IMR-90 (cell line): ENCODE results near the gene SUV39H1. TPM values are rescaled to one million over a fixed set of nuclear protein-coding genes. Genes with fewer than 3 reads are reported as not detected.

Source experiments
- ATAC-seq: fragments of 200-7000 bp; cut with Tn5 transposase; 2 replicates; pipeline ENCODE4 v1.9.1; 2020; ENCODE audit warnings: low read depth, mild to moderate bottlenecking, moderate library complexity
- BruUV-seq: library from RNA; stranded (reverse); fragments of 400-500 nt; replicated peaks from 2 replicates; lab custom pipeline; 2021; lab: Mats Ljungman, UMichigan
- CTCF ChIA-PET: fragments of 300-600 bp; formaldehyde crosslinking; extraction: SDS; loops from one replicate; lab custom pipeline; 2021; ENCODE audit warnings: antibody characterized with exemption; lab: Yijun Ruan, JAX
- POLR2A ChIA-PET: fragments of 300-600 bp; sonication (Branson Sonifier 250); formaldehyde crosslinking; loops from one replicate; lab custom pipeline; 2022; ENCODE audit warnings: antibody characterized with exemption; ENCODE audit not compliant: unreplicated experiment; lab: Charles Lee
- DNase-seq: peaks from one replicate; pipeline ENCODE4 v3.0.0; 2013
- H2AFZ ChIP-seq: replicated peaks from 2 replicates; pipeline ENCODE3; 2013; ENCODE audit warnings: low read length, mild to moderate bottlenecking; ENCODE audit not compliant: poor library complexity
- H2AK5ac ChIP-seq: 2 replicates; pipeline ENCODE4 v1.6.1; 2013; ENCODE audit warnings: low read depth, low read length, inconsistent platforms
- H2AK9ac ChIP-seq: replicated peaks from 2 replicates; pipeline ENCODE3; 2013; ENCODE audit warnings: mild to moderate bottlenecking, low read depth, low read length, moderate library complexity; ENCODE audit not compliant: poor library complexity
- H2BK120ac ChIP-seq: 2 replicates; pipeline ENCODE4 v1.6.1; 2013; ENCODE audit warnings: low read depth, low read length, inconsistent platforms
- H2BK15ac ChIP-seq: 3 replicates; pipeline ENCODE4 v1.6.1; 2013; ENCODE audit warnings: low read depth, low read length, inconsistent platforms
- H2BK20ac ChIP-seq: 2 replicates; pipeline ENCODE4 v1.6.1; 2013; ENCODE audit warnings: low read depth, mild to moderate bottlenecking, inconsistent platforms, low read length, moderate library complexity
- H2BK5ac ChIP-seq: 2 replicates; pipeline ENCODE4 v1.6.1; 2013; ENCODE audit warnings: mild to moderate bottlenecking, low read depth, low read length, inconsistent platforms; ENCODE audit not compliant: poor library complexity, severe bottlenecking
- H3K14ac ChIP-seq: replicated peaks from 2 replicates; pipeline ENCODE4 v1.6.1; 2013; ENCODE audit warnings: low read depth, low read length, inconsistent platforms
- H3K18ac ChIP-seq: 2 replicates; pipeline ENCODE4 v1.6.1; 2013; ENCODE audit warnings: low read depth, low read length, control low read depth
- H3K23ac ChIP-seq: 2 replicates; pipeline ENCODE4 v1.6.1; 2013; ENCODE audit warnings: low read depth, low read length, inconsistent platforms
- H3K27ac ChIP-seq: 2 replicates; pipeline ENCODE4 v1.5.1; 2013; ENCODE audit warnings: mild to moderate bottlenecking, control low read depth, low read length; ENCODE audit not compliant: insufficient read depth
- H3K27me3 ChIP-seq: 2 replicates; pipeline ENCODE4 v1.6.1; 2013; ENCODE audit warnings: low read length; ENCODE audit not compliant: control insufficient read depth, insufficient read depth
- H3K36me3 ChIP-seq: 2 replicates; pipeline ENCODE4 v1.6.1; 2013; ENCODE audit warnings: low read length, mixed read lengths; ENCODE audit not compliant: control insufficient read depth, insufficient read depth
- H3K4ac ChIP-seq: 2 replicates; pipeline ENCODE4 v1.6.1; 2013; ENCODE audit warnings: low read depth, low read length, inconsistent platforms
- H3K4me1 ChIP-seq: 2 replicates; pipeline ENCODE4 v1.6.1; 2013; ENCODE audit warnings: low read length, mixed read lengths; ENCODE audit not compliant: control insufficient read depth, insufficient read depth
- H3K4me2 ChIP-seq: 2 replicates; pipeline ENCODE4 v1.6.1; 2013; ENCODE audit warnings: low read depth, mild to moderate bottlenecking, control low read depth, low read length, moderate library complexity
- H3K4me3 ChIP-seq: 2 replicates; pipeline ENCODE4 v1.5.1; 2013; ENCODE audit warnings: low read depth, mild to moderate bottlenecking, control low read depth, low read length, moderate library complexity; ENCODE audit not compliant: insufficient read depth
- H3K56ac ChIP-seq: 2 replicates; pipeline ENCODE4 v1.6.1; 2013; ENCODE audit warnings: low read length, inconsistent platforms; ENCODE audit not compliant: insufficient read depth; ENCODE audit errors: extremely low read depth
- H3K79me1 ChIP-seq, 2 experiments: 2 replicates each; pipeline ENCODE4 v1.6.1; 2013; ENCODE audit warnings: low read length in 2 of 2, inconsistent platforms in 1 of 2, low read depth in 1 of 2
- H3K9ac ChIP-seq: 2 replicates; pipeline ENCODE4 v1.6.1; 2013; ENCODE audit warnings: low read depth, low read length, control low read depth
- H3K9me1 ChIP-seq: 2 replicates; pipeline ENCODE4 v1.6.1; 2013; ENCODE audit warnings: low read length, inconsistent platforms; ENCODE audit not compliant: insufficient read depth
- H3K9me3 ChIP-seq: 2 replicates; pipeline ENCODE4 v1.6.1; 2013; ENCODE audit warnings: low read length; ENCODE audit not compliant: control insufficient read depth, insufficient read depth
- H4K20me1 ChIP-seq: 2 replicates; pipeline ENCODE4 v1.6.1; 2013; ENCODE audit warnings: low read length, inconsistent platforms; ENCODE audit not compliant: insufficient read depth
- H4K5ac ChIP-seq: 2 replicates; pipeline ENCODE4 v1.6.1; 2013; ENCODE audit warnings: mild to moderate bottlenecking, low read depth, low read length, control low read depth
- H4K8ac ChIP-seq, 2 experiments: 2 replicates each; pipeline ENCODE4 v1.6.1; 2013; ENCODE audit warnings: low read depth in 2 of 2, low read length in 2 of 2, control low read depth in 1 of 2, inconsistent platforms in 1 of 2
- H4K91ac ChIP-seq: 2 replicates; pipeline ENCODE4 v1.6.1; 2013; ENCODE audit warnings: low read depth, low read length, inconsistent platforms; ENCODE audit not compliant: insufficient read depth
- CTCF ChIP-seq: conservative IDR thresholded peaks from 2 replicates; pipeline ENCODE4 v1.5.1; 2012; ENCODE audit warnings: mild to moderate bottlenecking, low read depth, low read length, improper control_type of control experiment
- FOS ChIP-seq: fragments of 150-350 bp; IDR thresholded peaks from 2 replicates; pipeline ENCODE4 v1.6.1; 2016; ENCODE audit warnings: low read depth, low read length
- WGBS, 2 experiments: methylation state at CpG; one replicate each; pipeline versions ENCODE4 v1.1.5 to v1.1.7; 2013; ENCODE audit warnings: missing lambda C conversion rate in 2 of 2; ENCODE audit not compliant: insufficient read length in 1 of 2; ENCODE audit errors: extremely low coverage in 2 of 2; 5-methylcytosine and 5-hydroxymethylcytosine counted together
- dilution Hi-C: fragments of 300-500 bp; cut with HindIII; formaldehyde crosslinking; loops from one replicate; pipeline ENCODE4 v1.14.3; 2018; ENCODE audit warnings: low sequenced_read_pairs; ENCODE audit not compliant: unreplicated experiment
- in situ Hi-C: fragments of 300-500 bp; cut with MboI; formaldehyde crosslinking; loops from 3 replicates; pipeline ENCODE4 v1.14.3; 2019; ENCODE audit warnings: low sequenced_read_pairs, inconsistent platforms, mixed read lengths
- intact Hi-C: fragments of 100-400 bp; cut with micrococcal nuclease; formaldehyde crosslinking; loops from 2 replicates; pipeline ENCODE4 v1.10.0; 2022
- polyA plus RNA-seq, 3 experiments: library from polyadenylated mRNA; depleted of rRNA; stranded (reverse); fragments of >200 nt; gene quantifications; 2 replicates each; pipeline ENCODE4 v1.2.3, GENCODE V29; 2012; ENCODE audit warnings: low replicate concordance in 1 of 3
- total RNA-seq: library from RNA; depleted of rRNA; stranded (reverse); fragments of >200 nt; gene quantifications from 2 replicates; pipeline ENCODE4 v1.2.3, GENCODE V29; 2012

SUV39H1 gene
- total and polyA plus RNA-seq, 2 of the 4 experiments (the other 2 are of a cell fraction): 6.6 to 8.6 TPM

- in situ Hi-C loops: no loop called here
- Histone ChIP-seq H3K9ac (no peak overlapping the region), H2BK120ac (no peak overlapping the region), H2AK5ac (no peak overlapping the region), H3K27ac (no peak overlapping the region), H3K36me3 (no peaks in the 10 kb centered on the region), H3K9me1 (no peaks in the 10 kb centered on the region), H3K4me1 (no peaks in the 10 kb centered on the region), H3K4me2 (no peak overlapping the region), H3K27me3 (peaks cover 13% of the 10 kb centered on the region; the same call in 1 of the 2 replicates), H3K4ac (no peak overlapping the region), H2BK15ac (no peak overlapping the region), H4K5ac (no peak overlapping the region), H3K18ac (no peak overlapping the region), H3K56ac (no peak overlapping the region), H2AFZ (no peak overlapping the region), H2BK5ac (no peak overlapping the region), H3K14ac (no peak overlapping the region), H2BK20ac (no peak overlapping the region), H3K9me3 (no peaks in the 10 kb centered on the region; the same call in 1 of the 2 replicates), H3K79me1 (no peaks in the 10 kb centered on the region), H4K91ac (no peak overlapping the region), H3K4me3 (no peak overlapping the region), H2AK9ac (no peak overlapping the region), H4K8ac (no peak overlapping the region), H3K23ac (no peak overlapping the region), H4K20me1 (no peaks in the 10 kb centered on the region)
- TF ChIP-seq FOS (no peak), CTCF (no peak)
- ATAC-seq: no peak
- ChIA-PET CTCF (no interaction called here), POLR2A (no interaction called here)
- WGBS, 2 experiments: no CpG with 5 or more reads among the region's 5 CpGs
- BruUV-seq: no TSS peak
- no peak for DNase-seq
- dilution Hi-C loops: no loop called here
- intact Hi-C loops: no loop called here
Measured at GRCh38 chrX:48749182-48749581, 52.6 kb downstream of the SUV39H1 start.
